IgD-negative memory B cell (primary cell): ENCODE data around the gene ID3. TPM values are rescaled to one million over a fixed set of nuclear protein-coding genes. Genes with fewer than 3 reads are reported as not detected.
A peak's percentile ranks its signal among the peaks of the same experiment; 100 is the strongest.

Source experiments
- H3K27ac Mint-ChIP-seq, 3 donors: one replicate each; pipeline ENCODE4 v1.8.0; 2020 to 2022; ENCODE audit warnings: mild to moderate bottlenecking in 3 of 3, mixed read lengths in 3 of 3, moderate library complexity in 1 of 3
- H3K27me3 Mint-ChIP-seq: one replicate; pipeline ENCODE4 v1.8.0; 2021; ENCODE audit warnings: mixed read lengths
- H3K36me3 Mint-ChIP-seq: one replicate; pipeline ENCODE4 v1.8.0; 2020; ENCODE audit warnings: mild to moderate bottlenecking, mixed read lengths
- H3K4me1 Mint-ChIP-seq, 3 donors: one replicate each; pipeline ENCODE4 v1.8.0; 2020 to 2022; ENCODE audit warnings: mixed read lengths in 3 of 3, mild to moderate bottlenecking in 1 of 3
- H3K4me3 Mint-ChIP-seq, 4 donors: one replicate each; pipeline ENCODE4 v1.8.0; 2020 to 2022; ENCODE audit warnings: mild to moderate bottlenecking in 4 of 4, mixed read lengths in 4 of 4, moderate library complexity in 3 of 4
- H3K9me3 Mint-ChIP-seq, 3 donors: one replicate each; pipeline ENCODE4 v1.8.0; 2020 to 2021; ENCODE audit warnings: mixed read lengths in 3 of 3, mild to moderate bottlenecking in 1 of 3
- polyA plus RNA-seq: library from polyadenylated mRNA; unstranded; fragments of 300-500 nt; fragmentation: Illumina TruSeq; gene quantifications from one replicate; pipeline ENCODE4 v1.2.3, GENCODE V29; 2021

ID3 gene
- polyA plus RNA-seq = 74.0 TPM

DNA sequence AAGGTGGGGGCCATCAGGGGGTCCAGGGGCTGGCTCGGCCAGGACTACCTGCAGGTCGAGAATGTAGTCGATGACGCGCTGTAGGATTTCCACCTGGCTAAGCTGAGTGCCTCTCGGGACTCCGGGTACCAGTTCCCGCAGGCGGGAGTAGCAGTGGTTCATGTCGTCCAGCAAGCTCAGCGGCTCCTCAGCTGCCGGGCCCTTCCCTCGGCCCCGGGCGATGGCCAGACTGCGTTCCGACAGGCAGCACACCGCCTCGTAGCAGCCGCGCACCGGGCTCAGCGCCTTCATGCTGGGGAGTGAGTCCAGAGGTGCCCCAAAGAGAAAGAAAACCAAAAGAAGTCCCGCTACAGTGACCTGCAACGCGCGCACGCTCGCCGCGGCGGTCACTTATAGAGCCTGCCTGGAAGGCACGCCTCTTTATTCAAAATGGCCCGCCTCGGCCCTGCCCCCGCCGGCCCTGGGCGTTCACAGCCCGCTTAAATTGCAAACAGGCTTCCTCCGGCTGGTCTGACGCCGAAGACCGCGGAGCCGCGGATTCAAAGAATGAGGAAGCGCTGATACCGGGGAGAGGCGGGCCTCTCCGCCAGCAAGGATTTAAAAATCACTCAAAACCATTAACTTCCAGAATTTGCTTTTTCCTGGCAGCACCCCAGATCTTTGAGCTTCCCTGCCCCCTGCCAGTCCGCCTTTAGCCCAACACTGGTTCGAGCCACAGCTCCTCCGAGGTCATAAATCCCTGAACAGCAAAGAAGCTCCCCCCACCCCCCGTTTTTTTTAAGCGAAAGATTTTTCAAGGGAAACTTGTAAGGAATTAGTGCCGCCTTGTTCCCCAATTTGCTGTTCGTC lies at the start of gene ID3:
ID3 (minus strand) TSS at position 366 of the 849 bp plus-strand sequence; CDS start at position 291, 75 bp downstream.
- H3K27me3 Mint-ChIP-seq = no peaks in the 10 kb centered on the region
- no peaks in the 10 kb centered on the region for H3K9me3 Mint-ChIP-seq
- no peaks in the 10 kb centered on the region for H3K36me3 Mint-ChIP-seq
- peak within 1 kb of the TSS; percentile 95 to 100 (median 98) for H3K27ac Mint-ChIP-seq
- H3K4me1 Mint-ChIP-seq = peaks cover 41 to 67% (median 58%) of the 10 kb centered on the region in 3 donors
- peak within 1 kb of the TSS; percentile 89 to 98 (median 94) for H3K4me3 Mint-ChIP-seq

GRCh38 chr1:23607944-23608343 lies 48.6 kb upstream of the ID3 start:
- Mint-ChIP-seq H3K27me3 (no peaks in the 10 kb centered on the region), H3K27ac (no peak overlapping the region), H3K36me3 (peaks cover 2% of the 10 kb centered on the region), H3K4me1 (peaks cover 43 to 58% (median 44%) of the 10 kb centered on the region in 3 donors), H3K9me3 (no peaks in the 10 kb centered on the region), H3K4me3 (peak overlapping the region in 1 of 4 donors; percentile 52)

DNA sequence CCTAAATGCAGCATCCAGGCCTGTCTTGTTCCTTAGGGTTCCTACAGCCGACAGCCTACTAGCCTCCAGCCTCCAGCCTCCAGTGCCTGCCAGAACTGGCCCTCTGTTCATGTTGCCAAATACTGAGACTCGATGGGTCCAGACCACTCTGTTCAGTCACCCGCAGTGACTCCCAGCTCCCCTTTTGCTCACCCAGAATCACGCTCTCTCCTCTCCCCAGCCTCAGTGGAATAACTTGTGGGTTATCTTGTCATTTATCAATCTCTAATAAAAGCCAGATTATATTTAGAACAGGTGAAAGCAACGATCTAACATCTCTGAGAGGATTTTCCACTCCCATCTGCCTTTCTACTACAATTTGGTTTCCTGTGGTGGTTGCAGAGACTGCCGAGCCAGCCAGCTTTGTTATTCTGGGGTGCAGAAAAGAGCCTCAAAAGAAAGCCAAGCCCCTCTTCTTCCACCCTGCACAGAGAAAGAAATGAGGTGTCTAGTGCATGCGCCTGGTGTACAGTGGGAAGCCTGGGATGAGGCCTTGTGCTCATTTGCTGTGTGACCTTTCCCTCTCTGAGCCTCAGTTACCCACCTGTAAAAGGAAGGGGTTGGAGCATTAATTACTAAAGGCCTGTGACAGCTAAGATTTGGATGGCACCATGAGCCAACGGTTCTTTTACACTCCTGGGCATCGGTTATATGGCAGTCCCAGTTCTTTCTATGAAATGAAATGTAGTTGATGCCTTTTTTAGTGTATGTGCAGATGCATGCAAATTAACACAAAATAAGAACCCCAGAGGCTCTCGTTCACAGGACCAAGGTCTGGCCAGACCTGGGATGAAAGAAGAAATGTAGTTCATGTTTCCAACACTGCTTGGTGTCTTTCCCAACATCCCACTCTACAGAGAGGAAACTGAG lies 42.9 kb upstream of the ID3 start:
- H3K27me3 Mint-ChIP-seq = peaks cover 2% of the 10 kb centered on the region
- H3K36me3 Mint-ChIP-seq = no peaks in the 10 kb centered on the region
- H3K4me1 Mint-ChIP-seq = peaks cover 55 to 60% (median 55%) of the 10 kb centered on the region in 3 donors
- H3K4me3 Mint-ChIP-seq = peak overlapping the region; percentile 33 to 90 (median 68)
- peak overlapping the region; percentile 57 to 92 (median 75) for H3K27ac Mint-ChIP-seq
- H3K9me3 Mint-ChIP-seq = no peaks in the 10 kb centered on the region

DNA sequence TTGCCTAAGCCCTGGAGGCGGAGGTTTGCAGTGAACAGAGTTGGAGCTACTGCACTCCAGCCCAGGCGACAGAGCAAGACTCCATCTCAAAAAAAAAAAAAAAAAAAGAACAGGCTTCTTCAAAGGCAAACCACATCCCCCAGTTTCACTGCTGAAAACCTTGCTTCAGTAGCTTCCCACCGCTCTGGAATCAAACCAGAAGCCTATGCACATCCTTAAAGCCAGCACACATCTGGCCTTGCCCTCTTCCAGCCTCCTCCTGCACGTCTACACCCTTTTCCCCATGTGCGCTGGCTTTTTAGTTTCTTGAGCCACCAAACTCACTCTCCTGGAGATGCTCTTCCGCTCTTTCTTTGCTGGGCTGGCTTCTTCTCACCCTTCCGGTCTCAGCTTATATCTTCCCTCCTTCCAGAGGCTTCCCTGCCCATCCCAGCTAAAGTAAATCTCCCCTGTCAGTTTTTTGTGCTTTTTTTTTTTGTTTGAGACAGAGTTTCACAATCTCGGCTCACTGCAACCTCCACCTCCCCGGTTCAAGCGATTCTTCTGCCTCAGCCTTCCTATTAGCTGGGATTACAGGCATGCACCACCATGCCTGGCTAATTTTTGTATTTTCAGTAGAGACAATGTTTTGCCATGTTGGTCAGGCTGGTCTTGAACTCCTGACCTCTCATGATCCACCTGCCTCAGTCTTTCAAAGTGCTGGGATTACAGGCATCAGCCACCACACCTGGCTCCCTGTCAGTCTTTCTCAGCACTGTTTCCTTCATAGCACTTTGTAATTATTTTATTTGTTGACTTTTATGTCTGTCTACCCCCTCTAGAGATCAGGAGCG lies 42.0 kb upstream of the ID3 start:
- Mint-ChIP-seq H3K27me3 (peaks cover 2% of the 10 kb centered on the region), H3K36me3 (no peaks in the 10 kb centered on the region), H3K9me3 (no peaks in the 10 kb centered on the region), H3K27ac (peak overlapping the region; percentile 57 to 92 (median 75)), H3K4me3 (peak overlapping the region; percentile 33 to 90 (median 68)), H3K4me1 (peaks cover 54 to 62% (median 59%) of the 10 kb centered on the region in 3 donors)

DNA sequence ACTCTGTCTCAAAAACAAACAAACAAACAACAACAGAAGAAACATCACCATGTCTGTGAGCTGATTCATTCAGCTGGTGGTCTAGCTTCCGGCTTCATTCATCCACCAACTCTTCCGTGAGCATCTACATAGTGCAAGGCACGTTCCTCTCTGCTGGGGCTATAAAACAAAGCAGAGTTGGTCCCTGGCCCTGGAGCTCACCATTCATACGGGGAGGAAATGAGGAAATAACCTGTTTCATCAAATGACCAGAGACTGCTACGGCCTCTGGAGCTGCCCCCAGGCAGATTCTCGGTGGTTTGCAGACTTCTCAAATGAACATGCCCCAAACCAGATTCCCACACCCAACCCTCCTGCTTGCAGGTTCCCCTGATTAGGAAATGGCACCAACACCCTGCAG lies 41.0 kb upstream of the ID3 start:
- Mint-ChIP-seq H3K4me1 (peaks cover 58 to 67% (median 64%) of the 10 kb centered on the region in 3 donors), H3K27me3 (peaks cover 2% of the 10 kb centered on the region), H3K4me3 (peak overlapping the region in 2 of 4 donors; percentile 28 to 87), H3K27ac (peak overlapping the region in 1 of 3 donors; percentile 43), H3K9me3 (no peaks in the 10 kb centered on the region), H3K36me3 (no peaks in the 10 kb centered on the region)

- H3K27ac Mint-ChIP-seq = peak overlapping the region in 1 of 3 donors; percentile 68
- no peaks in the 10 kb centered on the region for H3K36me3 Mint-ChIP-seq
- H3K4me1 Mint-ChIP-seq = peaks cover 68 to 73% (median 70%) of the 10 kb centered on the region in 3 donors
- no peaks in the 10 kb centered on the region for H3K9me3 Mint-ChIP-seq
- H3K4me3 Mint-ChIP-seq = peak overlapping the region in 1 of 4 donors; percentile 52
- peaks cover 4% of the 10 kb centered on the region for H3K27me3 Mint-ChIP-seq
Observed at GRCh38 chr1:23599125-23599524, 39.8 kb upstream of the ID3 start.

DNA sequence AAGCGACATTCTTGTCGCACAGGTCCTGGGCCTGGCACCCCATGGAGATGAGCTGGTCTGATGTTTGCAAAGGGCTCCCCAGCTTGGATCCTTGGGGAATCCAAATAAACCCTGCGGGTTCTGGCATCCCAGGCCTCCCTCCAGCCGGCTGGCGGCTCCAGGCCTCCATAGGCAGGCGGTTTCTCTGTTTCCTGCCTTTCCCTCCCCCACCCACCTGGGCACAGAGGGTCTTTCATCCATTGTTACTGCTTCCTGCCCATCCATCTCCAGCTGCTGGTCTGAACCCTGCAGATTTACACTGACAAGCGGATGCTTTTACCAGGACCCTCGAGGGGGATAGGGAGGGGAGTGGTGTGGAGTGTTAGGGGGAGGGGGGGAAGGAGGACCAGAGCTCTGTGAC lies 39.1 kb upstream of the ID3 start:
- no peak overlapping the region for H3K27ac Mint-ChIP-seq
- H3K4me3 Mint-ChIP-seq = no peak overlapping the region
- H3K36me3 Mint-ChIP-seq = no peaks in the 10 kb centered on the region
- peaks cover 4% of the 10 kb centered on the region for H3K27me3 Mint-ChIP-seq
- no peaks in the 10 kb centered on the region for H3K9me3 Mint-ChIP-seq
- peaks cover 67 to 76% (median 75%) of the 10 kb centered on the region in 3 donors for H3K4me1 Mint-ChIP-seq

DNA sequence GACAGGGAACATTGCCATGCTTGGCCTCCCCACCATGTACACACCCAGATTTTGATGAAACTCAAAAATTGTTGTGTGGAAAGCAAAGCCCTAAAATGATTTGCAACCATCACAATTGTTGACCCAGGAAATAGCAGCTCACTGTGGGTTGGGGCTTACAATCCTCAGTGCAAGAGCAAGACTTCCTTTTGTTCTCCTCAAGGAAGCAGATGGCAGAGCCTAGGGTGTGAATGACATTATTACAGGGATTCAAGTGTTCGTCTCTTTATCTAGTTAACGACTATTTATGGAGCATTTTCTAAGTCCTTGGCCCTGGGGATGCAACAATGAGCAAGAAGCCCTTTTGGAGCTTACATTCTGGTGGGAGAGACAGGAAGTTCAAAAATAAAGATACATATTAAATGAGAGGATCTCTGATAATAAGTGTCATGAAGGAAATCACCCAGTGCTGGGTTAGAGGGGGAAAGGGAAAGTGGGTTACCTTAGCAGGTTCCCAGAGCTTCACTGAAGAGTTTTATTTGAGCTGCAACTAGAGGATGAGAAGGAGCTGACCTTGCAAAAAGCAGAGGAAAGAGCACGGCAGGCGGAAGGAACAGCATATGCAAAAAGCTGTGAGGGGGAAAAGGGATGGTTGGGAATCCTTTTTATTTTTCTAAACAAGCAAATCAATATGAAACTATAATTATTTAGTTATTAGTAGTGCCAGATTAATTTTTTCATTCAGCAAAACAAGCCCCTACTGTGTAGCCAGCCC lies 38.5 kb upstream of the ID3 start:
- Mint-ChIP-seq H3K27ac (peak overlapping the region; percentile 15 to 83 (median 54)), H3K4me1 (peaks cover 68 to 77% (median 74%) of the 10 kb centered on the region in 3 donors), H3K27me3 (peaks cover 4% of the 10 kb centered on the region), H3K4me3 (peak overlapping the region in 2 of 4 donors; percentile 19 to 70), H3K36me3 (no peaks in the 10 kb centered on the region), H3K9me3 (peaks cover 0 to 1% (median 0%) of the 10 kb centered on the region in 3 donors)

GRCh38 chr1:23596382-23597358 lies 37.4 kb upstream of the ID3 start:
- Mint-ChIP-seq H3K4me3 (peak overlapping the region in 2 of 4 donors; percentile 16 to 81), H3K4me1 (peaks cover 67 to 76% (median 70%) of the 10 kb centered on the region in 3 donors), H3K27ac (peak overlapping the region in 2 of 3 donors; percentile 15 to 74), H3K36me3 (no peaks in the 10 kb centered on the region), H3K9me3 (peaks cover 0 to 2% (median 0%) of the 10 kb centered on the region in 3 donors), H3K27me3 (peaks cover 4% of the 10 kb centered on the region)

DNA sequence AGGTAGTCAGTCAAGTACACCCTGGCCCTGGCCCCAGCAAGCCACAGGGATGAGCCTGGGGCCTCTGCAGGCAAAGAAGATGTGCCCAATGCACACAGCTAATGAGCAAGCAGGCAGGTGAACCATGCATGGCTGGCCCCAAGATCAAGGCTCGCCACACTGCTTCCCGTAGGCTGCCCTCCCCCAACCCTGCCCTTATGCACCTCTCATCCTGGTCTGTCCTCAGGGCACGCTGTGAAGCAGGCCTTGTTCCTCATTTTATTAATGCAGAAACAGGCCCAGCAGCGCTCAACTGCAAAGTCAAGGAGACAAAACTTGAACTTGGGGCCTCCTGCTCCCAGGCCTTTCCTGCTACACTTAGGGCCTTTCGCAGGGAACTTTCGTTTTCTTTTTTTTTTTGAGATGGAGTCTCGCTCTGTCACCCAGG lies 35.6 kb upstream of the ID3 start:
- Mint-ChIP-seq H3K27me3 (peaks cover 2% of the 10 kb centered on the region), H3K36me3 (no peaks in the 10 kb centered on the region), H3K9me3 (peaks cover 0 to 2% (median 0%) of the 10 kb centered on the region in 3 donors), H3K4me1 (peaks cover 67 to 79% (median 68%) of the 10 kb centered on the region in 3 donors), H3K4me3 (peak overlapping the region; percentile 42 to 87 (median 64)), H3K27ac (peak overlapping the region; percentile 80 to 93 (median 89))

GRCh38 chr1:23594149-23594907 lies 35.0 kb upstream of the ID3 start:
- H3K4me3 Mint-ChIP-seq = peak overlapping the region in 3 of 4 donors; percentile 42 to 87 (median 85)
- peaks cover 0 to 2% (median 0%) of the 10 kb centered on the region in 3 donors for H3K9me3 Mint-ChIP-seq
- peaks cover 69 to 83% (median 69%) of the 10 kb centered on the region in 3 donors for H3K4me1 Mint-ChIP-seq
- H3K27ac Mint-ChIP-seq = peak overlapping the region; percentile 80 to 93 (median 89)
- no peaks in the 10 kb centered on the region for H3K36me3 Mint-ChIP-seq
- peaks cover 2% of the 10 kb centered on the region for H3K27me3 Mint-ChIP-seq
